Measurements from ENCODE around the gene PITPNC1.

Gene PITPNC1

DNA sequence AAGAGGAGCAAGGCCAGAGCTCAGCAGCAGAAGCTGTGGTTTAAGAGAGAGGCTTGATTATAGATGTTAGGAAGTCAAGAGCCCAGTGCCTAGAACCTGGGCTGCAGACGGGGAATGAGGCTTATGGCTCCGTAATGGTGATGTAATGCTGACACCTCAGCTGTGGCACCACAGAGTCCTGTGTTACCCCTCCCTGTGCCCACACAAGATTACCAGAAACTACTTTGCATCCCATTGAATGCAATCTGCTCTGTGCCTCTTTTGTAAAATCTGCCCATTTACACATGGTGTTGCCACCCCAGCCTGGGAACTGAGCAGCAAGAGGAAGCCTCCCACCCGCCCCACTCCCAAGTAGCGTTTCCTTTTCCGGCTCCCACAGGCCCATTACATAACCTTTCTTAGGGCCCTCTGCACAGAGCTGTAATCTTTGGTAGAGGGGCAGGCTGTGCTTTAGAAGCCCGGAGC, 57.0 kb downstream of the PITPNC1 start:
- peak; percentile 71 for DNase-seq (ENCODE audit: low spot score)

DNA sequence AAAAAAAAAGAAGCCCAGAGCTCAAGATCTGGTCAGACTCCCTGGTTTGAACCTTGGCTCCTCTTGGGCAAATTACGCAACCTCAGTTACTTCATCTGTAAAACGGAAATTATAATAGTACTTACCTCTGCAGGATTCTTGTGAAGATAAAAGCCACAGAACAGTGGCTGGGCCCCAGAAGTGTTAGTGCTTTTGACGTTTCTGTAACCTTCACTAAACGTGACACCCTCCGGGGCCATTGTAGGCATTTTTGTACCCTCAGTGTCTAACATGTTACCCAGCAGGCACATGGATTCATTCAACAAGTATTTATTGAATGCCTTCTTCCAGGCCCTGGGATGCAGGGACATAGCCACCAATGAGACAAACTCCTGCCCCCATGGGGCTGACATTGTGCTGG, 58.0 kb downstream of the PITPNC1 start:
- peak; percentile 72 for DNase-seq (ENCODE audit: low spot score)

DNA sequence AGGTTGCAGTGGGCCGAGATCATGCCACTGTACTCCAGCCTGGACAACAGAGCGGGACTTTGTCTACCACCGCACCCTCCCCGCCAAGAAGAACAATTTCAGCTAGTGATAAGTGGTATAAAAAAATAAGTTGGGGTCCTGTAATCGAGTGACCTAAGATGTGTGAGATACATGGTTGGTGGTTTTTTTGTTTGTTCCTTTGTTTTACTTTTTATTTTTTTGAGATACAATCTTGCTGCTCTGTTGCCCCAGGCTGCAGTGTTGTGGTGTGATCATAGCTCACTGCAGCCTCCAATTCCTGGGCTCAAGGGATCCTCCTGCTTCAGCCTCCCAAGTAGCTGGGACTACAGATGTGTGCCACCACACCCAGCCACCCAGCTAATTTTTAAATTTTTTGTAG, 58.7 kb downstream of the PITPNC1 start:
- DNase-seq (ENCODE audit: low spot score): no peak

DNA sequence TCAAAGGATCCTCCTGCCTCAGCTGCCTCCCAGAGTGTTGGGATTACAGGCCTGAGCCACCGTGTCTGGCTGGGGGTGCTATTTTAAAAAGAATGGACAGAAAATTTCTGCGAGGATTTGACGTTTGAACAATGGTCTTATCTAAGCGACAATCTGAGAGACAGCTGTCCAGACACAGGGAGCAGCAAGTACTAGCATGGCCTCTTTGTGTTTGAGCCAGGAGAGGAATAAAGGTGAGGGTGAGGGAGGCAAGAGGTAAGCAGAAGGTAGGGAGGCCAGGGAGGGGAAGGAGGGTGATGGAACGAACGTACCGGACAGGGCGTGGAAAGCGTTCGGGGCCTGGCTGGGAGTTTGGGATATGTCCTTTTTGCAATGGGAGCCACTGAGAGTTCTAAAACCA, 59.2 kb downstream of the PITPNC1 start:
- no peak for DNase-seq (ENCODE audit: low spot score)

DNA sequence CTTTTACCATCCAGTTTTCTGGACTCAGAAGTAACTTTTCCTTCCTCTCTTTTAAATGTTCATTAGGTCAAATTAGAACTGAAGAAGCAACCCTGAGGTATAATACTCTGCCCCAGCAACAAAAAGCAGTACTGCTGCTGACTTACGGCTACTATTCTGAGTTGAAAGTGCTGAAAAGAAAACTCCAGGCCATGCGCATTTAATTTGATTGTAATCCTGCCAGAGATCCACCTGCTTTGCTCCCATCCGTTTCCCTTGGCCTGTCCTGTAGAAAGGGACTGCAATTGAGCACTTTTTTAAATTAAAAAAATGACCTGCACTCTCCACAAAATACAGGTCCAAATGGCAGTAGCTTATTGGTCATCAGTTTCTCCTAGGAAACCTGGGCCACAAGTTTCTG, 61.6 kb downstream of the PITPNC1 start:
- DNase-seq (ENCODE audit: low spot score): no peak

DNA sequence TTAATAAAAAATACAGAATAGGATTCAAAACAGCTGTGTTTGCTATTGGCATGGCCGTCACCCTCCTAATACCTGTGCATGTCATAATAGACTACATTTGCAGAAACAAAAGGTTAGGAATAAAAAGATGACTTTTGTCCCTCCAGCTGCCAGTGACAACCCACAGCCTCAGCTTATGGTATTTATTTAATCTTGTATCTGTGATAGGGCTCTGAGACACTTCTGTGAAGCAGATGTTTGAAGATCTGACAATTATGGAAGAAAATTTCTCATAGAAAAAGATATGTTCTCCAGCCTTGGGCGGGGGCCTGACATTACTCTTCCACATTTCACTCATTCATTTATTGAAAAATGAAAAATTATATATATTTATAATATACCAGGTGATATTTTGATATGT, 62.2 kb downstream of the PITPNC1 start:
- no peak for DNase-seq (ENCODE audit: low spot score)

DNA sequence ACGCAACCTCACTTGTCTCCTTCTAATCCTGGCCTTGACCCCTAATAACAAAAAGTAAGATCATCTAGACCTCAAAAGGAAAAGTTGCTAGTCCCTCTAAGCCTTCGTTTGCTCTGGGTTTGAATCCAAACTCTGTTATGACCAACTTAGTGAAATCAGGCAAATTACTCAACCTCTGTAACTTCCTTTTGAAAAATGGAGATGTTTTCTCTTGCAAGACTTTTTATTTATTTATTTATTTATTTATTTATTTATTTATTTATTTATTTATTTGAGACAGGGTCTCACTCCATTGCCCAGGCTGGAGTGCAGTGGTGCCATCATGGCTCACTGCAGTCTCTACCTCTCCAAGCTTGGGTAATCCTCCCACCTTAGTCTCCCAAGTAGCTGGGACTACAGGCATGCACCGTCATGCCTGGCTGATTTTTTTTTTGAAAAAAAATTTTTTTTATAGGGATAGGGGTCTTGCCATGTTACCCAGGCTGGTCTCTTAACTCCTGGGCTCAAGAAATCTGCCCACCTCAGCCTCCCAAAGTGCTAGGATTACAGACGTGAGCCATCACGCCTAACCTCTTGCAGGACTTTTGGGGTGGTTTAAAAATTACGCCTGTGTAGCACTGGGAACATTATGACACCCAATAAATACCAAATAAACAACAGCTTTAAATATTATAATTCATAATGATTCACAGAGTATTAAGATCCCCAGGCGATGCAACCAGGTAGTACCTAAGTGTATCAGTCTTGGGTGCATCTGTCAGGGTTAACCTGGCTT, 63.4 kb downstream of the PITPNC1 start:
- DNase-seq (ENCODE audit: low spot score): no peak

DNA sequence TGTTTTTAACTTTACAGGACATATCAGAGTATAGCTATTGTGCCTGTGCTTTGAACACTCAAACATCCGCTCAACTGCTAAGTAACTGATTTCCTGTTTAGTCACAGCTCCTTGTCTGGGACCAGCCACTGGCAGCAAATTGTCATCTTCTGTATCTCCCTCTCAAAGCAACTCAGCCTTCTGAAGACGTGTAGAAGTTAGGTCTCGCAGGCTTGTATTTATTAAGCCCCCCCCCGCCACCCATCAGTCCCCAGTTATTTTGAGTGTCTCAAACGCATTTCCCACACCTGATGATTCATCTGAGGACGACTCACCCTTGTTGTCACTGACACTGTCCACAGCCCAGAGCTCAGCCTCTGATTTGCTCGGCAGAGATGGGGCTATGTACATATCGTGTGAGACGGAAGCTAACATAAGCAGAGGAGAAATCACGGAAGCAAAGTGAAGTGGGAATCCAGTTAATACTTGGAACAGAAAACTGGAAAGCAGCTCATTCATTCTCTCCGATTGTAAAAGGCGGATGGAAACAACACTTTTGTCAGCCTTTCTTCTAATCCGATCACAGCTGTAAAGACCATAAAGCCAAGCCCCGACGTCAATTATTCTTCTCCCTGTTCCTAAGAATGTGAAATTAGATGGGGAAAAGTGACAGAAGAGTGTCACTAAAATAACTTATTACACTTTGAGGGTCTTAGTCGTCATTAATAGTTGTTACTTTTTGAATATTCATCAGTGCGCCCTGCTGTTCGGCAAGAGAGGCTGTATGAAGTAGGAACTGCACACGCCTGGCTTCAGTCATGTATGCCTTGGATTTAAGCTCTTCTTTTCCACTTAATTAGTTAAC, 64.2 kb downstream of the PITPNC1 start:
- DNase-seq (ENCODE audit: low spot score): peak; percentile 91

DNA sequence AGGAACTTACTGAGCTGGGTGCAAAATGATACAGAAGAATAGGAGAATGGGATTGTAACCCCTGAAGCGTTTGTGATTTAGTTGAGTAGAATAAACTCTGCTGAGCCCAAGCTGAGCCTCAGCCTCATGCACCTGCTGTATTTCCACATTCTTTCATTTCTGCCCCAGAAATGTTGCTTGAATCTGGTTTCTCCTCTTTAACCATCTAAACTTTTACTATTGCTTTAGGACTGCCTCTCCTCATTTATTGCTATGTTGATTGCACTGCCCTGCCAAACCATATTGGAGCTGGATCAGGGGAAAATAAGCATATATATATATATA, 64.8 kb downstream of the PITPNC1 start:
- DNase-seq (ENCODE audit: low spot score): no peak

DNA sequence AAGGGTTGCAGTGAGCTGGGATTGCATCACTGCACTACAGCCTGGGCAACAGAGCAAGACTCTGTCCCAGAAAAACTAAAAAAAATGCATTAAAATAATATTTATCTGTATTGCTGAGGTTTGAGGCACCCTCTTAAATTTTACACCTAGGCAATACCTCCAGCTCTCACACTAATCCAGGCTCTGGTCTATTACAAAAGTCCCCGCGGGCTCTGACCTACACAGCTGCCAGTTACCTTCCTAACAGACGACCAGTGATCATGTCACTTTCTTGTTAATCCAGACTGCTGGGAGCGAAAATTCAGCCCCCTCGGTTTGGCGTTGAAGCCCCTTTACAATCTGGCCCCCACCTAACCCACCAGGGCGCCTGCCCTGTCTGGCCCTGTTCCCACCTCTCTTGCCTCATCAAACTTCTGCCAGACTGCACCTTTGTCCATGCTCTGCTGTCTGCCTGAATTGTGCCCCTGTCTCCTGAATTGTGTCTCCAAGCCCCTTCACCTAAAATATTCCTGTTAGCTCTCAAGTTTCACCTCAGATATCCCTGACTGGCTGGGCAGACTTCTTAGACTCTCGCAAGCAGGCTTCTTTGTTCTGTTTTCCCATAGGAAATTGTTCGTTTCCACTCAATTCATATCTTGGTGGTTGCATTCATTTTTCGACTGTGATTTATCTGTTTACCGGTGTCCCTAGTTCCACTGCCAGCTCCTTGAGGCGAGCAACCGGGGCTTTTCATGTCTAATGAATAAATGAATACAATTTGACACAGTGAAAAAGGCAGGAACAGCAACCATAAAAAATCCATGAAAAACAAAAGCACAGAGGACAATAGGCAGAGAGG, 65.9 kb downstream of the PITPNC1 start:
- DNase-seq (ENCODE audit: low spot score): no peak

DNA sequence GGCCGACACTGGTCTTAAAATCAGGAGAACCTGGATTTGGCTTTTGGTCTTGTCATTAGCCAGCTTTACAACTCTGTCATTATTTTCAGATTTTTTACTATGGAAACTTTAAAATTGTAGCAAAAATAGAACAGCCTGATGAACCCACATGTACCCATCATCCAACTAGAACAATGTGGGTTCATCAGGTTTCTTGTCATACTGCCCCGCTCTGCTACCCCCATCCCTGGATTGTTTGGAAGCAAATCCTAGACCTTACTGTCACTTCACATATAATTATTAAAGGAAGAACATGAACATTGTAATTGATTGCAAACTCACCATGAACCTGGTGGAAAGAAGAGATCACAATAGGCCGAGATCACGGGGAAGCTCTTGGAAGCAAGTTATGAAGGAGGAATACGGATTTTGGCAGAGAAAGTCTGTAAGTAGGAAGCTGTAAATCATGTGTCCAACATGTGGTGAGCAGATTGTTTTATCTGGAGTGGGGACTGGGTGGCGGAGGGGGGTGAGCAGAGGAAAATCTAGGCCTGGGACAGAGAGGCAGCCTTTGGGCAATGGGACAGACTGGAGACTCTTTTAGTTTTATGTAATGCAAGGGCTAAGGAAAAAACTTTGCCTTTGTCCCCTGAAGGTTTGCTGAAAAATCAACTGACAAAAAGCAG, 67.0 kb downstream of the PITPNC1 start:
- DNase-seq (ENCODE audit: low spot score): no peak

DNA sequence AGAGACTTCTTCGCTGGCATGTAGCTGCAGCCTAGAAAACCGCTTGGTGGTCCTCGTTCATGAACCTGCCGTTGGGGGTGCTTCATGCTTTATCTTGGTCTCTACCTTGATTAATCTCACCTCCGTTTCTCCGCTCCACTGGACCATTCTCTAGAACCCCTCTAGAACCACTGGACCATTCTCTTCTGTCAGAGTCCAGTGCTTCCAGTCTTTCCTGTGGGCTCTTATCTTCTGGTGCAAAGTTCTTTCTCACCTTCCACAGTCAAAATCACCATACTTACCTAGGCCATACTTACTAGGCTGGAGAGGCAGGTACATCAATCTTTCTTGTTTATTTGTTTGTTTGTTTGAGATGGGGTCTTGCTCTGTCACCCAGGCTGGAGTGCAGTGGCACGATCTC, 71.4 kb downstream of the PITPNC1 start:
- DNase-seq (ENCODE audit: low spot score): no peak

DNA sequence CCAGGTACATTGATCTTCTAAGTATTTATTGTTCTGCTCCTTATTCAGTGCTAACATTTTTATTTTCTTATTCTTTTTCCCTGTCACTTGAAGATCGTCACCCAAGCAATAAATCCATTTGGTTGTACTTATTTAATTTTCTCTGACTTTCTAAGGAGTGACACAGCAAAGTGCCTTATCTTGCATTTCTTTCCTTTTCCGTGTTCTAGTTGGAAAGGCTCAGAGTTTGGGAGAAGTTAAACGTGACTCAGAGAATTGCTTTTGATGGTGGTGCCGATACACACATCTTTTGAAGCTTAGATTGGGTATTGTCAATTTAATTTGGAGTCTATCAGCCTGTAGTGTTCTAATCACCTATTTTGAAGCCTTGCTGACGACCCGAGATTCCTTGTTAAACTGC, 72.0 kb downstream of the PITPNC1 start:
- no peak for DNase-seq (ENCODE audit: low spot score)

DNA sequence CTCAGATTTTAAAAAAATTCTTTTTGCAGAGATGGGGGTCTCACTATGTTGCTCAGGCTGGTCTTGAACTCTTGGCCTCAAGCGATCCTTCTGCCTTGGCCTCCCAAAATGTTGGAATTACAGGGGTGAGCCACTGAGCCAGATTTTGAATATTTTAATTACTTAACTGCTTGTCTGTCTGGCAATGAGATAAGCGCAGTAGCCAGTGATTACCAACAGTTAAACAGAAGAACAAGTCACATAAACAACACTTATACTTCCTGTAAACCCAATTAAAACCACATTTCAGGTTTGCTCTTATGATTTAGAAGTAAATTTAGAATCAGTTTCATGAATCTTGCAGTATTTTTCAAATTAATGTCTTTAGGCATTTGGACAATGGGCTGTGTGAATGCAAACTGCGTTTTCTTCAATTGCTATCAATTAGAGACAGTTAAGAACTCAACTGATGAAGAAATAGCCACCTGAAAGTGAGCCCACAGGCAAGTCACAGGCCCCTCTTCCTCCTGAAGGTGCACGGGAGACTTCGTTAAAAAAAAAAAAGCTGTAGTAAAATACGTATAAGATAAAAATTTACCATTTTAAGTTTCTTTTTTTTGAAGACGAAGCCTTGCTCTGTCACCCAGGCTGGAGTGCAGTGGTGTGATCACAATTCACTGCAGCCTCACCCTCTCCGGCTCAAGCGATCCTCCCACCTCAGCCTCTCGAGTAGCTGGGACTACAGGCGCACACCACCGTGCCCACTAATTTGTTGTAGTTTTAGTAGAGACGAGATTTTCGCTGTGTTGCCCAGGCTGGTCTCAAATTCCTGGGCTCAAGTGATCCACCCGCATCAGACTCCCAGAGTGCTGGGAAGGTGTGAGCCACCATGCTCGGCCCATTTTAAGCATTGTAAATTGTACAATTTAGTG, 73.0 kb downstream of the PITPNC1 start:
- no peak for DNase-seq (ENCODE audit: low spot score)

DNA sequence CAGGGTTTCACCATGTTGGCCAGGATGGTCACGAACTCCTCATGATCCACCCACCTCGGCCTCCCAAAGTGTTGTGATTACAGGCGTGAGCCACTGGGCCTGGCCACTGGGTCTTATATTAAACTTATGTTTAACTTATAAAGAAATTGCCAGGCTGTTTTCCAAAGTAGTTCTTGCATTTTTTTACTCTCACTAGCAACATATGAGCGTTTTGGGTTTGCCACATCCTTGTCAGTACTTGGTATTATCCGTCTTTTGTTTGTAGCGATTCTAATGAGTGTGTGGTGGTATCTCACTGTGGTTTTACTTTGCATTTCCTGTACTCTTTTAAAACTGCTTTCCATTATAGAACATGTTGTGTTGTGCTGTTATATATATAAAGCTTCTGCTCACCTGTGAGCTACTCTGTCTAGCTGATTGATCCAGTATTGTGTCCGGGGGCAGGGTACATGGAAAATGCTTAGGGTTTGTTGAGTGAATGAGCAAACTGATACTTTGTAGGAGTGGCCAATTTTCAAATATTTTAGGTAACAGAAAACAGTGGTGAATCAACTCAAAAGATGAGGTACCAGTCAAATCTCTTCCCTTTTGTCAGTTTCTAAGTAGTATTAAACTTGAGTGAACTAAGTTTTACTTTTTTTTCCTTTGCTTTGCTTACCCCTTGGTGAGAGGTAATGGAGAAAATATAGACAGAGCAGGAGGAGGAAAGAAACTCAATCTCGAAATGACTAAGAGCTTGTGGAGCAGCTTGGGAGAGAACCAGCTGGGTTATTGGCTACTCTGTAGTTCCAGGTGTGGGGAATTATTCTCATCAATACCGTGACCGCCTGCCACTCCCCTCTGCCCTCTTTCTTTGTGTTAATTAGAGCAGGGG, 75.8 kb downstream of the PITPNC1 start:
- DNase-seq (ENCODE audit: low spot score): peak; percentile 72

DNA sequence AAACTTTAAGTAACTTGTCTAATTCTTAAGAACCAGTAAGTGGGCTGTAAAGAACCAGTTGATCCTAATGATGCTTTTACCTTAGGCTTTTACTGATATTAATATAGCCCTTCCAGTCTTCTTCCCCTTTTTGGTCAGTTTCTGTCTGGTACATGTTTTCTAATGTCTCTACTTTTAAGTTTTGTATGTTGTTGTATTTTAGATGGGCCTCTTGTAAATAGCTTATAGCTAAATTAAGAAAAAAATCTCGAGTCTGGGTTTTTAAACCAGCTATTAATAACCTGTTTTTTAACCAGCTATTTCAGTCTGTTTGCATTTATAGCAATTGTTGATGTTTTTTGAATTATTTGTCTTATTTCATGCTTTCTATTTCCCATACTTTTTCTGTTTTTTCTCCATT, 79.0 kb downstream of the PITPNC1 start:
- DNase-seq (ENCODE audit: low spot score): no peak

DNA sequence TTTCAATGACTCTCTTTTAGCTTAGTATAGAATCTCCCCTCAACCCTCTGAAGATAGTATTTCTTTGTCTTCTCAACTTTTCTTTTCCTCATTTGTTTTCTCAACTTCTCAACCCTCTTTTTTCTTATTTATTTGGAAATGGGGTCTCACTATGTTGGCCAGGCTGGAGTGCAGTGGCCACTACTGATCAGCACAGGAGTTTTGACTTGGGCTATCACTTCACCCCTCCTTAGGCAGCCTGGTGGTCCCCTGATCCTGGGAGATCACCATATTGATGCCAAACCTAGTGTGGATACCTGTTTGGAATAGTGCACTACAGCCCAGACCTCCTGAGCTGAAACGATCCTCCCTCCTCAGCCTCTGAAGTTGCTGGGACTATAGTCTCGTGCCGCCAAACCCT, 79.8 kb downstream of the PITPNC1 start:
- no peak for DNase-seq (ENCODE audit: low spot score)

DNA sequence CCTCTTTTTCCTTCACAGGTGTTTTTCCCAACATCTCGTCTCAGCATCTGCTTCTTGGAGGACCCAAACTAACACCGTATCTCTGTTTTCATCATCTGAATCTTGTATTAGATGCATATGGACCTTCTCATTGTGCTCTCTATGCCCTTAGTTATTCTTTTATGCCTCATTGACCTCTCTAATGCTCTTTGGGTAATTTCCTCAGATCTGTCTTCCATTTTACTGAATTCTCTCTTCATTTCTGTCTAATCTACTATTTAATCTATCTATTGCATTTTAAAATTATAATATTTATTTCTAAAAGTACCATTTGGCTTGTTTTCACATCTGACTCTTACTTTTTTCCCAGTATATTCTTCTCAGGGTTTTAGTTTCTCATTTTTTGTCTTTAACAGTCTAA, 81.1 kb downstream of the PITPNC1 start:
- no peak for DNase-seq (ENCODE audit: low spot score)

DNA sequence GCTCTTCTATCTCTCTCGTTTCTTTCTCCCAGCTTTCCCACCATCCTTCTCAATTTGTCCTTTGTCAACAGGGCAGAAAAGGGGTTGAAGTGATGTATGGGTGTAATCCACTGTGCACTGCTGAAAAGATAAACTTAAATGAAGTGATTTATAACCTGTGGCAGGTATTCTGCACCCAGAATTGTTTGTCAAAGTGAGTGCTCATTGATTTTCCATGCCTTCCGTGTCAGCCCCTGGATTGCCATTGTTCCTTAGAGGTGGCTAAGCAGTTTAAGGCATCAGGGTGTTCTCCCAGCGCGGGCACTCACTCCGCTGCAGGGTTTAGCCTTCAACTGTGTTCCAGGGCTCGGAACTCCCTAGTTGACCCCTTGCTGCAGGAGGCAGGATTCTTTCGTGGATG, 82.9 kb downstream of the PITPNC1 start:
- DNase-seq (ENCODE audit: low spot score): no peak

DNA sequence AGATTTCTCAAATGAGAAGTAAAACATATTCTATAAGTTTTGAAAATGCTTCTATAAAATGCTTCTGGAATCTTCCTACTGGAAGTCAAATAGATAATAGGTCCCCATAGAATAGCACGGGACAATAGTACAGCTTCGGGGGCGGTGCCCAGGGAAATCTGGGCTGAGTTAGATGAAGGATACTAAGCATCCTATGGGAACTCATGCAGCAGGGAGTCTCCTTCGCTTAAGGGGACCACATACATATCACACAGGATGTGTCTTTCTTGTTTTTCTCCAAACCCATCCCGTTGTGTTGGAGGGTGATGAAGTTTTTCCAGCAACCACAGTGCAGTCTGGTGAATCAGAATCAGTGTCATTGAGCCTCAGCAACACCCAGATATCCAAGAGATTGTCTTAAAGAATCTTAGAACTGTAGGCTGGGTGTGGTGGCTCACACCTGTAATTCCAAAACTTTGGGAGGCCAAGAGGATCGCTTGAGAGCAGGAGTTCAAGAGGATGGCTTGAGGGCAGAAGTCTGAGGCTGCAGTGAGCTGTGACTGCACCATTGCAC, 84.2 kb downstream of the PITPNC1 start:
- no peak for DNase-seq (ENCODE audit: low spot score)

Measured in CD4-positive, alpha-beta T cell treated with Interleukin-6 at 100 ng/mL for 8 hours (primary cell).